Vagina (tissue), 2 donors: ENCODE results near the gene VPS35L.

Experiments used
- POLR2A ChIP-seq, 2 donors: fragments of 450-650 bp; IDR thresholded peaks; one replicate each; pipeline ENCODE4 v1.6.1; 2017; ENCODE audit warnings: antibody characterized with exemption in 2 of 2, mild to moderate bottlenecking in 2 of 2, moderate library complexity in 2 of 2
- TF ChIP-seq, protein P1 (sequence below), 3 experiments: fragments of 450-650 bp in 2 of 3; fragments of 200-600 bp in 1 of 3; sonication (generic) in 1 of 3; IDR thresholded peaks; one replicate each; pipeline ENCODE4 v1.5.1; 2017 to 2019; ENCODE audit warnings: antibody characterized with exemption in 3 of 3, mild to moderate bottlenecking in 2 of 3, moderate library complexity in 2 of 3

DNA sequence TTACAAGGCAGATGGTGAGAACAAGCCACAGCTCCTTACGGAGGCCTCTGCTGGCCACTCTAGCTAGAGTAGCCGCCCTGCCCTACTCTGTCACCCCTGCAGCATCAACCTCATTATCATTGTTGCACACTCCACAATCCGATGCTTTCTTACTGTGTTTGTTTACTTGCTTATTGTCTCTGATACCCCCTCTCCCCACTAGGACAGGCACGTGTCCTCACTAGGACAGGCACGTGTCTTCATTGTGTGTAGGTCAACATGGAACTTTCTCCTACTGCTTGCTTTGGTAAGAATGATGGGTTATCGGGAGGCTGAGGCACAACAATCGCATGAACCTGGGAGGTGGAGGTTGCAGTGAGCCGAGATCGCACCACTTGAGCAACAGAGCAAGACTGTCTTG lies 98.6 kb downstream of the VPS35L start:
- TF ChIP-seq, protein P1, sequence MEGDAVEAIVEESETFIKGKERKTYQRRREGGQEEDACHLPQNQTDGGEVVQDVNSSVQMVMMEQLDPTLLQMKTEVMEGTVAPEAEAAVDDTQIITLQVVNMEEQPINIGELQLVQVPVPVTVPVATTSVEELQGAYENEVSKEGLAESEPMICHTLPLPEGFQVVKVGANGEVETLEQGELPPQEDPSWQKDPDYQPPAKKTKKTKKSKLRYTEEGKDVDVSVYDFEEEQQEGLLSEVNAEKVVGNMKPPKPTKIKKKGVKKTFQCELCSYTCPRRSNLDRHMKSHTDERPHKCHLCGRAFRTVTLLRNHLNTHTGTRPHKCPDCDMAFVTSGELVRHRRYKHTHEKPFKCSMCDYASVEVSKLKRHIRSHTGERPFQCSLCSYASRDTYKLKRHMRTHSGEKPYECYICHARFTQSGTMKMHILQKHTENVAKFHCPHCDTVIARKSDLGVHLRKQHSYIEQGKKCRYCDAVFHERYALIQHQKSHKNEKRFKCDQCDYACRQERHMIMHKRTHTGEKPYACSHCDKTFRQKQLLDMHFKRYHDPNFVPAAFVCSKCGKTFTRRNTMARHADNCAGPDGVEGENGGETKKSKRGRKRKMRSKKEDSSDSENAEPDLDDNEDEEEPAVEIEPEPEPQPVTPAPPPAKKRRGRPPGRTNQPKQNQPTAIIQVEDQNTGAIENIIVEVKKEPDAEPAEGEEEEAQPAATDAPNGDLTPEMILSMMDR (IDR thresholded peaks at IDR 0.05): no peak
- TF ChIP-seq POLR2A (IDR thresholded peaks at IDR 0.05): no peak
